Activated naive CD4-positive, alpha-beta T cell treated with anti-CD3 and anti-CD28 coated beads, Interleukin-2, amount 50 U/mL, for 24 hours (primary cell): ENCODE measurements around the gene ATP6V1G2.
A peak's percentile ranks its signal among the peaks of the same experiment; 100 is the strongest.

ENCODE experiments used
- H3K27ac Mint-ChIP-seq: one replicate; pipeline ENCODE4 v1.8.0; 2021; ENCODE audit warnings: mild to moderate bottlenecking, mixed read lengths
- H3K27me3 Mint-ChIP-seq: one replicate; pipeline ENCODE4 v1.8.0; 2021; ENCODE audit warnings: mixed read lengths
- H3K36me3 Mint-ChIP-seq: one replicate; pipeline ENCODE4 v1.8.0; 2021; ENCODE audit warnings: mixed read lengths
- H3K4me1 Mint-ChIP-seq: one replicate; pipeline ENCODE4 v1.8.0; 2021; ENCODE audit warnings: mixed read lengths
- H3K4me3 Mint-ChIP-seq: one replicate; pipeline ENCODE4 v1.8.0; 2021; ENCODE audit warnings: mild to moderate bottlenecking, mixed read lengths
- H3K9me3 Mint-ChIP-seq: one replicate; pipeline ENCODE4 v1.8.0; 2021; ENCODE audit warnings: mixed read lengths

Gene ATP6V1G2

DNA sequence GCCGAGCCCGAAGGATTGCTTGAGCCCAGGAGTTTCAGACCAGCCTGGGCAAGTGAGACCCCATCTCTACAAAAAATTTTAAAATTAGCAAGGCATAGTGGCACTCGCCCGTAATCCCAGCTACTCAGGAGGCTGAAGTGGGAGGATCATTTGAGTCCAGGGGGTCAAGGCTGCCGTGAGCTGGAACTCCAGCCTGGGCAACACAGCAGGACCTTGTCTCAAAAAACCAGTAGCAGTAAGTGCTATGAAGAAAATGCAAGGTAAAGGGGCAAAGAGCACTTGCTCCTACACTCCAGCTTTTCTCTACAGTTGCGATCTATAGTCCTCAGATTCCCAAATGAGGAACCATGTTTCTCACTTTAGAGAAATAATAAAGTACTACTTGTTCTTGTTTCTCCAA lies 2.8 kb downstream of the ATP6V1G2 start:
- no peaks in the 10 kb centered on the region for H3K9me3 Mint-ChIP-seq
- no peak overlapping the region for H3K4me3 Mint-ChIP-seq
- no peak overlapping the region for H3K27ac Mint-ChIP-seq
- H3K4me1 Mint-ChIP-seq, result peaks cover 38% of the 10 kb centered on the region
- H3K27me3 Mint-ChIP-seq, result no peaks in the 10 kb centered on the region
- peaks cover 26% of the 10 kb centered on the region for H3K36me3 Mint-ChIP-seq

DNA sequence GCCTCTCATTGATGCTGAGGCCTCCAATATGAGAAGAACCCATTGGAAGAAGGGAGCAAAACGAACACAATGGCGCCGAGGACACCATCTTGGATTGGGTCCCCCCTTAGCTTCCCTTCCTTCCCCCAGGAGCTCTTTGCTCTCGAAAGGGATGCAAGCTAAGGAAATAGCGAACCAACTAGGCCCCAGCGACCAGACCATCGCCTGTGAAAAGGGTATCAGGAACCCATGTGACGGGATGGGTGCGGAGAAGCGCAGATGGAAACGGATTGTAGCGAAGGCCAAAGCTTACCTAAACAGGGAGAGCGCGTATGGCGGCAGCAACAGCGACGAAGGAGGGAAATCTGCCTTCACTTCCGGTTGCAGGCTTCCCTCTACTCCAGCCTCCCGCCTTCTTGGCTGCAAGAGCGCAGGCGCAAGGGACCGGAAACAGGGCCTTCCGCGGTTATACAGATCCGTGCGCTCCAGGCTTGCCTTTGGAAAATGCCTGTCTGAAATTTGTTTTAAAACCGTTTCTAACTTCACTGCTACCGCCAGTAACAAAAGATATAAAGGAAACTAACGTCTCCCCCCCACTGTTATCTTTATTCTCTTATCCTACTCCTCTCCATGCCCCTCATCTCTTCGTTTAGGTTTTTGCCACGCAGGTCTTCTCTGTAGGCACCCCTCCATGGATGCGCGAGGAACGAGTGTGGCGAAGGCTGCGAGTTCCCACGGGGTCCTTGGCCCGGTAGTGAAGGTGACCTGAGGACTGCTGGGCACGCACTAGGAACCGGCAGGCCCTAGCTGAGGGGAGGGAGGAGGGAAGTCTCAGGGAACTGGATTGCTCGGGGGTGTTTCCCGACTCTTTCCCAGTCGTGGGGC lies 4.5 kb downstream of the ATP6V1G2 start, which contains the start of gene DDX39B:
Gene DDX39B (minus strand): TSS at position 346 of the 864 bp plus-strand sequence. CDS start 1,471 bp downstream, outside the sequence.
- Mint-ChIP-seq H3K36me3 (peaks cover 30% of the 10 kb centered on the region), H3K27ac (peak within 1 kb of the TSS; percentile 99), H3K4me1 (peaks cover 42% of the 10 kb centered on the region), H3K4me3 (peak within 1 kb of the TSS; percentile 98), H3K9me3 (no peaks in the 10 kb centered on the region), H3K27me3 (no peaks in the 10 kb centered on the region)

DNA sequence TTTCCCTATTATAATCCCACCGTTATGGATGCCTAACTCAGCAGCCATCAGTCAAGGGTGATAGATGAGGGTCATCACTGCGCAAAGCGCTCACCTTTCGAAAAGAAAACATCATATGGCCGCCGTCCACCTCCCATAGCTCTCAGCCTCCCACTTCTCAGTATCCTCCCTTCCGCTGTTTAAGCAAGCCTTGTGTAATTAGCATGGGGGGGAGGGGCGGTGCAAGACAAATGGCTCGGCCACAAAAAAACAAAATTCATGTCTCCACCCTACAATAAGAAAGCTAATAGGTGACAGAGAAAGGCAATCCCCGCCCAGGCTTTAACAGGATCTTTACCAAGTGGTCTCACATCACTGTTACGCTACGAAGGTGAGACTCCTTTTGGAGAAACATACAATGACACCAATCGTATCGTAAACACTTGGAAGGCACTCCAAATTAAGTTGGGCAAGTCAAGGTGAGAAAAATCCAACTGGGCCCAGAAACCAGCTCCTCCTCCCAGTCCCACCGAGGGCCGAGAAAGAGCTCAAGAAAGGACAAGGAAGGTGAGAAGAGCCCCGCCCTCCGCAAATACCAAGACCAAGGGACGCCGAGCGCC lies 5.2 kb downstream of the ATP6V1G2 start:
- peaks cover 33% of the 10 kb centered on the region for H3K36me3 Mint-ChIP-seq
- no peaks in the 10 kb centered on the region for H3K27me3 Mint-ChIP-seq
- peaks cover 43% of the 10 kb centered on the region for H3K4me1 Mint-ChIP-seq

GRCh38 chr6:31540640-31541039 lies 5.8 kb downstream of the ATP6V1G2 start:
- Mint-ChIP-seq H3K9me3 (no peaks in the 10 kb centered on the region), H3K4me3 (peak overlapping the region; percentile 98), H3K27ac (peak overlapping the region; percentile 99), H3K27me3 (no peaks in the 10 kb centered on the region), H3K4me1 (peaks cover 48% of the 10 kb centered on the region), H3K36me3 (peaks cover 38% of the 10 kb centered on the region)

More for the DNA sequence above, 5.2 kb downstream of the ATP6V1G2 start:
- peak overlapping the region; percentile 99 for H3K27ac Mint-ChIP-seq
- H3K9me3 Mint-ChIP-seq, result no peaks in the 10 kb centered on the region
- H3K4me3 Mint-ChIP-seq, result peak overlapping the region; percentile 98

GRCh38 chr6:31538805-31539400 lies 7.5 kb downstream of the ATP6V1G2 start:
- Mint-ChIP-seq H3K4me3 (peak overlapping the region; percentile 98), H3K4me1 (peaks cover 56% of the 10 kb centered on the region), H3K36me3 (peaks cover 43% of the 10 kb centered on the region), H3K27ac (peak overlapping the region; percentile 94), H3K27me3 (no peaks in the 10 kb centered on the region), H3K9me3 (no peaks in the 10 kb centered on the region)

- H3K4me1 Mint-ChIP-seq, result peaks cover 63% of the 10 kb centered on the region
- no peaks in the 10 kb centered on the region for H3K27me3 Mint-ChIP-seq
- H3K4me3 Mint-ChIP-seq, result peak overlapping the region; percentile 24
- H3K36me3 Mint-ChIP-seq, result peaks cover 44% of the 10 kb centered on the region
- H3K9me3 Mint-ChIP-seq, result no peaks in the 10 kb centered on the region
- peak overlapping the region; percentile 76 for H3K27ac Mint-ChIP-seq
Observed at GRCh38 chr6:31535538-31536324, 10.7 kb downstream of the ATP6V1G2 start.

DNA sequence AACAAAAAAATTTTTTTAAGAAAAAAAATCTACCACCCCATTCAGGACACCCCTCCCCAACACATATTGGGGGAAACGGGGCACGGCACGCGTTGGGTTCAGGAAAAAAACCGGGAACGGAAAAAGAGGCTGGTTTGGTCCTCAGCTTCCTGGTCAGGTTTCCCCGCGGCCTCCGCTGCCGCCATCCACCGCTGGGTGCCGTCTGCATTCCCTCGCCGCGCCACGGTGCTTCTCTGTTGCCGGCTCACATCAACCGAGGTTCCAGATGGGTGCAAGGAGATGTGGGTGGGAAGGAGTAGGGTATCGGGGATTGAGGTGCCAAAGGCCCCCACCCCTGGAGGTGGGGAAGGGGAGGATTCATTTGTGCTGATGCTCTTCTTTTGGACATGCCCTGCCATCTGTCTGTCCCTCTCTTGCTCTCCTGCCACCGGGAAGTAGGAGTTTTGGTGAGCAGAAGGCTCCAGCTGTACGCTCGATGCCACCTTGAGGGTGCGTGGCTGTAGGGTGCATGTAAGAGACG lies 11.8 kb downstream of the ATP6V1G2 start:
- Mint-ChIP-seq H3K4me3 (no peak overlapping the region), H3K36me3 (peaks cover 34% of the 10 kb centered on the region), H3K4me1 (peaks cover 59% of the 10 kb centered on the region), H3K9me3 (no peaks in the 10 kb centered on the region), H3K27ac (no peak overlapping the region), H3K27me3 (no peaks in the 10 kb centered on the region)

- Mint-ChIP-seq H3K4me3 (no peak overlapping the region), H3K27me3 (no peaks in the 10 kb centered on the region), H3K27ac (no peak overlapping the region), H3K36me3 (peaks cover 28% of the 10 kb centered on the region), H3K9me3 (no peaks in the 10 kb centered on the region), H3K4me1 (peaks cover 54% of the 10 kb centered on the region)
Observed at GRCh38 chr6:31534011-31534410, 12.4 kb downstream of the ATP6V1G2 start.

DNA sequence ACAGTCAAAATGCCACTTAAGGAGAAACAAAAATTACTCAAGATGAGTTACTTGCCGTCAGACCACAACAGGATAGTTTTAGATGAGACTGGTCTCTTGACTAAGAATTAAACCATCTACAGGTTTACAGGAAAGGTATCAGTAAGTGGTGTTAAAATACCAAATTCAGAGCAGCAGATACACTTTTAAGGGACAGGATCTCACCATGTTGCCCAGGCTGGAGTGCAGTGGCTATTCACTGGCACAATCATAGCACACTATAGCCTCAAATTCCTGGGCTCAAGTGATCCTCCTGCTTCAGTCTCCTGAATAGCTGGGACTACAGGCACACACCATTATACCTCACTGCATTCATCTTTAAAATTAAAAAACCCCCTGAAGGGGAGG lies 13.0 kb downstream of the ATP6V1G2 start:
- Mint-ChIP-seq H3K27me3 (no peaks in the 10 kb centered on the region), H3K36me3 (peaks cover 23% of the 10 kb centered on the region), H3K9me3 (no peaks in the 10 kb centered on the region), H3K27ac (no peak overlapping the region), H3K4me1 (peaks cover 48% of the 10 kb centered on the region), H3K4me3 (no peak overlapping the region)

DNA sequence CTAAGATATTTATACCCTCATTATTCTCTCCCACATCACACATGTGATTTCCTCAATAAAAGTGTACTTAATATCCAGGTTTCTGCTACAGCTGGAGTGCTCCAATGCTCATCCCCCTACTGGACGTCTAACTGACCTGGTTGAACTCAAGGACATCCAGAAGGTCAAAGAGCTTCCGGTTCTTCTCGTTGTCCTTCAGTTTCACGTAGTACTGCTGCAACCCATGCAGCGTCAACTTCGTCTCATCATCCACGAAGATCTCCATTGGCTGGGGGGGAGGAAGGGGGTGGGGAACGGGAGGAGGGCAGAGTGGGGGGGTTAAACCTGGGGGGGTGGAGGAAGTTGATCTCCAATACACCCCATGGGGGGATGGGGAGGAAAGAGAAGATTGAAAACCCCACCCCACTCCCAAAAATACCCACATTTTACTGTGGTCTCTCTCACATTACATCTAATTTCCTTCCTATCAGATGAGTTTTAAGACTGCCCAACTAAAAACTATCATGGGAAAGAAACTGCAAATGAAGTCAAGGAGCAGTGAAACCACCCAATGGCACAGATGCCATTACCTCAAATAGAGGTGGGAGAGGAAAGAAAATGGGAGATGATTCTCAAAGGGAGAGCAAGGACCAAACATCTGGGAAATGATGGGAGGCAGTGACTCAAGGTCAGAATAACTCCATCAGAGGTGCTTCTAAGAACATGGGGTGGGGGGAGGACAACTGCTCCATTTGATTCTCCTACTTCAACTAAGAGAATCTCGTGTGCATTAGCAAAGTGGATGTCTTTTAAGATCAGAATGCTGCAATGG lies 13.6 kb downstream of the ATP6V1G2 start:
- Mint-ChIP-seq H3K9me3 (no peaks in the 10 kb centered on the region), H3K27ac (no peak overlapping the region), H3K4me1 (peaks cover 44% of the 10 kb centered on the region), H3K36me3 (peaks cover 20% of the 10 kb centered on the region), H3K4me3 (no peak overlapping the region), H3K27me3 (no peaks in the 10 kb centered on the region)

GRCh38 chr6:31531771-31532643 lies 14.4 kb downstream of the ATP6V1G2 start:
- H3K27me3 Mint-ChIP-seq, result no peaks in the 10 kb centered on the region
- H3K36me3 Mint-ChIP-seq, result peaks cover 20% of the 10 kb centered on the region
- H3K4me1 Mint-ChIP-seq, result peaks cover 39% of the 10 kb centered on the region

GRCh38 chr6:31531162-31531561 lies 15.2 kb downstream of the ATP6V1G2 start:
- H3K4me3 Mint-ChIP-seq, result no peak overlapping the region
- H3K27ac Mint-ChIP-seq, result no peak overlapping the region
- no peaks in the 10 kb centered on the region for H3K9me3 Mint-ChIP-seq
- peaks cover 17% of the 10 kb centered on the region for H3K36me3 Mint-ChIP-seq
- no peaks in the 10 kb centered on the region for H3K27me3 Mint-ChIP-seq
- peaks cover 33% of the 10 kb centered on the region for H3K4me1 Mint-ChIP-seq

More at GRCh38 chr6:31531771-31532643, 14.4 kb downstream of the ATP6V1G2 start:
- peak overlapping the region; percentile 51 for H3K27ac Mint-ChIP-seq
- H3K9me3 Mint-ChIP-seq, result no peaks in the 10 kb centered on the region
- H3K4me3 Mint-ChIP-seq, result no peak overlapping the region

GRCh38 chr6:31530659-31531058 lies 15.7 kb downstream of the ATP6V1G2 start:
- Mint-ChIP-seq H3K9me3 (no peaks in the 10 kb centered on the region), H3K4me3 (no peak overlapping the region), H3K36me3 (peaks cover 12% of the 10 kb centered on the region), H3K4me1 (peaks cover 28% of the 10 kb centered on the region), H3K27me3 (no peaks in the 10 kb centered on the region), H3K27ac (no peak overlapping the region)
